Measurements from ENCODE around the gene C1QTNF9.
"Not testable (repeated sequence)": the region's sequence is repeated elsewhere in the genome, so short reads cannot be mapped to it uniquely, and the experiment has no call there.

The C1QTNF9 gene

GRCh38 chr13:24321416-24321815 is 12.0 kb downstream of the C1QTNF9 start:
- not testable (repeated sequence) for DNase-seq (ENCODE audit: low read depth in 2 of 2)

GRCh38 chr13:24322470-24322869 is 13.1 kb downstream of the C1QTNF9 start:
- not testable (repeated sequence) for DNase-seq (ENCODE audit: low read depth in 2 of 2)

- DNase-seq (ENCODE audit: low read depth in 2 of 2) = no peak
Observed at GRCh38 chr13:24323036-24323738, 13.8 kb downstream of the C1QTNF9 start.

GRCh38 chr13:24323739-24324075 is 14.3 kb downstream of the C1QTNF9 start:
- DNase-seq (ENCODE audit: low read depth in 2 of 2) = no peak

- DNase-seq (ENCODE audit: low read depth in 2 of 2) = not testable (repeated sequence)
Observed at GRCh38 chr13:24327598-24327997, 18.2 kb downstream of the C1QTNF9 start.

GRCh38 chr13:24328145-24328544 is 18.8 kb downstream of the C1QTNF9 start:
- no peak for DNase-seq (ENCODE audit: low read depth in 2 of 2)

- DNase-seq (ENCODE audit: low read depth in 2 of 2) = no peak
Observed at GRCh38 chr13:24338721-24339120, 29.3 kb downstream of the C1QTNF9 start.

GRCh38 chr13:24339937-24340607 is 30.7 kb downstream of the C1QTNF9 start:
- no peak for DNase-seq (ENCODE audit: low read depth in 2 of 2)

- no peak for DNase-seq (ENCODE audit: low read depth in 2 of 2)
Observed at GRCh38 chr13:24340608-24340955, 31.2 kb downstream of the C1QTNF9 start.

GRCh38 chr13:24341439-24341838 is 32.1 kb downstream of the C1QTNF9 start:
- DNase-seq (ENCODE audit: low read depth in 2 of 2) = no peak

GRCh38 chr13:24348385-24348784 is 39.0 kb downstream of the C1QTNF9 start:
- no peak for DNase-seq (ENCODE audit: low read depth in 2 of 2)

- DNase-seq (ENCODE audit: low read depth in 2 of 2) = no peak
Observed at GRCh38 chr13:24348797-24349515, 39.6 kb downstream of the C1QTNF9 start.

GRCh38 chr13:24349778-24350664 is 40.6 kb downstream of the C1QTNF9 start:
- DNase-seq (ENCODE audit: low read depth in 2 of 2) = not testable (repeated sequence)

GRCh38 chr13:24351423-24351822 is 42.0 kb downstream of the C1QTNF9 start:
- no peak for DNase-seq (ENCODE audit: low read depth in 2 of 2)

GRCh38 chr13:24353736-24354135 is 44.4 kb downstream of the C1QTNF9 start:
- DNase-seq (ENCODE audit: low read depth in 2 of 2) = no peak

- DNase-seq (ENCODE audit: low read depth in 2 of 2) = no peak
Observed at GRCh38 chr13:24355103-24355502, 45.7 kb downstream of the C1QTNF9 start.

- no peak for DNase-seq (ENCODE audit: low read depth in 2 of 2)
Observed at GRCh38 chr13:24356270-24356669, 46.9 kb downstream of the C1QTNF9 start.

- DNase-seq (ENCODE audit: low read depth in 2 of 2) = no peak
Observed at GRCh38 chr13:24356837-24357236, 47.5 kb downstream of the C1QTNF9 start.

GRCh38 chr13:24357756-24358155 is 48.4 kb downstream of the C1QTNF9 start:
- DNase-seq (ENCODE audit: low read depth in 2 of 2) = no peak

- not testable (repeated sequence) for DNase-seq (ENCODE audit: low read depth in 2 of 2)
Observed at GRCh38 chr13:24358836-24359235, 49.5 kb downstream of the C1QTNF9 start.

- DNase-seq (ENCODE audit: low read depth in 2 of 2) = not testable (repeated sequence)
Observed at GRCh38 chr13:24359252-24359651, 49.9 kb downstream of the C1QTNF9 start.

- DNase-seq (ENCODE audit: low read depth in 2 of 2) = no peak
Observed at GRCh38 chr13:24360106-24360505, 50.7 kb downstream of the C1QTNF9 start.
